ENCODE measurements around the gene LIN28B.

GRCh38 chr6:104973404-104973803 lies 16.5 kb downstream of the LIN28B start:
- TF ChIP-seq, protein P1, sequence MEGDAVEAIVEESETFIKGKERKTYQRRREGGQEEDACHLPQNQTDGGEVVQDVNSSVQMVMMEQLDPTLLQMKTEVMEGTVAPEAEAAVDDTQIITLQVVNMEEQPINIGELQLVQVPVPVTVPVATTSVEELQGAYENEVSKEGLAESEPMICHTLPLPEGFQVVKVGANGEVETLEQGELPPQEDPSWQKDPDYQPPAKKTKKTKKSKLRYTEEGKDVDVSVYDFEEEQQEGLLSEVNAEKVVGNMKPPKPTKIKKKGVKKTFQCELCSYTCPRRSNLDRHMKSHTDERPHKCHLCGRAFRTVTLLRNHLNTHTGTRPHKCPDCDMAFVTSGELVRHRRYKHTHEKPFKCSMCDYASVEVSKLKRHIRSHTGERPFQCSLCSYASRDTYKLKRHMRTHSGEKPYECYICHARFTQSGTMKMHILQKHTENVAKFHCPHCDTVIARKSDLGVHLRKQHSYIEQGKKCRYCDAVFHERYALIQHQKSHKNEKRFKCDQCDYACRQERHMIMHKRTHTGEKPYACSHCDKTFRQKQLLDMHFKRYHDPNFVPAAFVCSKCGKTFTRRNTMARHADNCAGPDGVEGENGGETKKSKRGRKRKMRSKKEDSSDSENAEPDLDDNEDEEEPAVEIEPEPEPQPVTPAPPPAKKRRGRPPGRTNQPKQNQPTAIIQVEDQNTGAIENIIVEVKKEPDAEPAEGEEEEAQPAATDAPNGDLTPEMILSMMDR (IDR thresholded peaks at IDR 0.05), result no peak
- no peak for TF ChIP-seq ZFX (IDR thresholded peaks at IDR 0.05; ENCODE audit: borderline replicate concordance)
